ENCODE results near the gene VAPB. TPM values are rescaled to one million over a fixed set of nuclear protein-coding genes. Genes with fewer than 3 reads are reported as not detected.

Gene VAPB
- total RNA-seq, 1 experiment from 2014 or later, result 51.1 TPM

DNA sequence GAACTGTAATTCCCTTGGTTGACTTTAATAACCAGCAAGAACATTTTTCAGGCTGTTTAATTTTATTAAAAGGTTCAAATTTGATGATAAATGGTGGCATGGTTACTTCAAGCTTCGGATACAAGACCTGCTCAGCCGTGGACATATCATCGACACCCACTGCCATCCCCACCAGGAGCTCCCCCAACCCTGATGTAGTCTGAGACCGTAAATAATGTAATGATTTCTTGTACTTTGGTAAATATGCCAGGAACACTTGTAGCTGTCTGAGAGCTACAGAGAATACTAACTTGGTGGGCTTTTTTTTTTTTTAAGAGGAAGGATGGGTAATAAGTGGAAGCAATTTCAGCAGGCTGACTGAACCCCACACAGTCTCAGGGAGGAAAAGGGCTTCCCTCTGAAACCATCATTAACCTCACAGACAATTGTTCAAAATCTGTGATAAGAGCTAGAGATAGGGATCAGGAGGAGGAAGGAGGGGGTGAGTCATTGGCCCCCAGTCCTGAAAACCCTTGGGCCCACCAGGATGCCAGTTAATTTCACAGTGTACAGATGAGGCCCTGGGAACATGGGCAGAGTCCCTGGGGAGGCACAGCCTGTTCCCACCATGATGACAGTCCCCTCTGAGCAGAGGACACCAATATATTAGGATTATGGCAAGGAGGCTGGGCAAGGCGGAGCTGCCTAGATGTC, 70.2 kb downstream of the VAPB start:
- no peaks in the 10 kb centered on the region; a peak in 1 of 4 replicates for H3K9me3 ChIP-seq (ENCODE audit: control insufficient read depth in 1 of 2, insufficient read depth in 1 of 2, low read depth in 1 of 2, low read length in 2 of 2)
- CTCF ChIA-PET, result no interaction called here

More for the DNA sequence above, 70.2 kb downstream of the VAPB start:
- Histone ChIP-seq H2AFZ (ENCODE audit: low read depth, low read length, poor library complexity, severe bottlenecking) (no peak overlapping the region), H3K9me2 (ENCODE audit: insufficient read depth) (no peaks in the 10 kb centered on the region), H3K79me2 (ENCODE audit: insufficient read depth, low read length) (no peaks in the 10 kb centered on the region), H3K4me1 (ENCODE audit: control insufficient read depth in 1 of 2, insufficient read depth in 2 of 2, low read length in 2 of 2) (no peaks in the 10 kb centered on the region), H3K27ac (ENCODE audit: low read depth, low read length) (no peak overlapping the region), H3K9ac (ENCODE audit: low read length) (no peak overlapping the region), H4K20me1 (ENCODE audit: insufficient read depth) (no peaks in the 10 kb centered on the region), H3K27me3 (ENCODE audit: insufficient read depth, low read length) (no peaks in the 10 kb centered on the region), H3K4me2 (ENCODE audit: low read length) (no peak overlapping the region), H3K36me3 (ENCODE audit: control insufficient read depth in 1 of 2, insufficient read depth in 2 of 2, low read length in 2 of 2) (0 out of 4 replicates have a peak, but pooled peaks cover 0 to 4% of the 10 kb centered on the region in 2 experiments), H3K4me3 (replicated peaks in 1 of 2; ENCODE audit: low read depth in 1 of 2, low read length in 2 of 2) (no peak overlapping the region)
- DNase-seq (ENCODE audit: low read depth, low spot score), result no peak
- ChIA-PET POLR2A (no interaction called here), RAD21 (ENCODE audit: low non-redundant PET in 1 of 2, low total read pairs in 2 of 2, uncharacterized antibody in 2 of 2, unreplicated experiment in 2 of 2) (no interaction called here)
- ATAC-seq, result no peak
- TF ChIP-seq TCF7L2 (IDR thresholded peaks at IDR 0.05; ENCODE audit: borderline replicate concordance, extremely low read depth, insufficient read depth, insufficient read length), result no peak
- no peak for TF ChIP-seq CEBPB (IDR thresholded peaks at IDR 0.05; ENCODE audit: low read depth)
- TF ChIP-seq SP1 (IDR thresholded peaks at IDR 0.05; ENCODE audit: low read depth), result no peak
- TF ChIP-seq RAD21 (IDR thresholded peaks at IDR 0.05; ENCODE audit: low read depth), result no peak
- TF ChIP-seq JUND (IDR thresholded peaks at IDR 0.05), result no peak
- no peak for TF ChIP-seq EZH2 (IDR thresholded peaks at IDR 0.05)
- TF ChIP-seq, protein P1, sequence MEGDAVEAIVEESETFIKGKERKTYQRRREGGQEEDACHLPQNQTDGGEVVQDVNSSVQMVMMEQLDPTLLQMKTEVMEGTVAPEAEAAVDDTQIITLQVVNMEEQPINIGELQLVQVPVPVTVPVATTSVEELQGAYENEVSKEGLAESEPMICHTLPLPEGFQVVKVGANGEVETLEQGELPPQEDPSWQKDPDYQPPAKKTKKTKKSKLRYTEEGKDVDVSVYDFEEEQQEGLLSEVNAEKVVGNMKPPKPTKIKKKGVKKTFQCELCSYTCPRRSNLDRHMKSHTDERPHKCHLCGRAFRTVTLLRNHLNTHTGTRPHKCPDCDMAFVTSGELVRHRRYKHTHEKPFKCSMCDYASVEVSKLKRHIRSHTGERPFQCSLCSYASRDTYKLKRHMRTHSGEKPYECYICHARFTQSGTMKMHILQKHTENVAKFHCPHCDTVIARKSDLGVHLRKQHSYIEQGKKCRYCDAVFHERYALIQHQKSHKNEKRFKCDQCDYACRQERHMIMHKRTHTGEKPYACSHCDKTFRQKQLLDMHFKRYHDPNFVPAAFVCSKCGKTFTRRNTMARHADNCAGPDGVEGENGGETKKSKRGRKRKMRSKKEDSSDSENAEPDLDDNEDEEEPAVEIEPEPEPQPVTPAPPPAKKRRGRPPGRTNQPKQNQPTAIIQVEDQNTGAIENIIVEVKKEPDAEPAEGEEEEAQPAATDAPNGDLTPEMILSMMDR (IDR thresholded peaks at IDR 0.05 in 2 of 3, conservative IDR thresholded peaks at IDR 0.05 in 1 of 3; ENCODE audit: borderline replicate concordance in 1 of 3, insufficient read depth in 1 of 3, low read depth in 2 of 3, low read length in 2 of 3), result no peak
- TF ChIP-seq YY1 (IDR thresholded peaks at IDR 0.05; ENCODE audit: extremely low read depth, insufficient replicate concordance, low read depth, low read length), result no peak
- no peak for TF ChIP-seq ELF1 (IDR thresholded peaks at IDR 0.05; ENCODE audit: borderline replicate concordance, low read depth)
- no peak for TF ChIP-seq FOSL1 (IDR thresholded peaks at IDR 0.05; ENCODE audit: low read depth)
- TF ChIP-seq ZNF274 (IDR thresholded peaks at IDR 0.05; ENCODE audit: low read depth, low read length), result no peak
- no peak for TF ChIP-seq POLR2AphosphoS5 (IDR thresholded peaks at IDR 0.05; ENCODE audit: low read depth, low read length)
- intact Hi-C loops (cut with micrococcal nuclease), result no loop called here
- BruUV-seq (replicated peaks), result no TSS peak
